ENCODE results near the gene VEZT.
A peak's percentile ranks its signal among the peaks of the same experiment; 100 is the strongest.

The VEZT gene

GRCh38 chr12:95202691-95203486, 14.7 kb upstream of the VEZT start:
- H3F3A ChIP-seq (ENCODE audit: control insufficient read depth, insufficient read depth) = peaks cover 63% of the 10 kb centered on the region
- H3K9me2 ChIP-seq (replicated peaks; ENCODE audit: control insufficient read depth, low read length) = no peaks in the 10 kb centered on the region
- peak overlapping the region; percentile 65 for H3K4me3 ChIP-seq (ENCODE audit: low read length)
- peaks cover 99% of the 10 kb centered on the region for H3K4me1 ChIP-seq (ENCODE audit: control insufficient read depth, low read length)
- peak overlapping the region; percentile 97 for H3K27ac ChIP-seq (ENCODE audit: low read depth, low read length)
- no peaks in the 10 kb centered on the region for H4K20me1 ChIP-seq (ENCODE audit: control insufficient read depth, insufficient read depth, low read depth, low read length)
- no peaks in the 10 kb centered on the region for H3K9me3 ChIP-seq (ENCODE audit: control insufficient read depth, insufficient read depth, low read length)
- TF ChIP-seq CTCF (IDR thresholded peaks at IDR 0.05; ENCODE audit: low read depth, low read length, poor library complexity, severe bottlenecking) = no peak
- no peak for TF ChIP-seq EZH2phosphoT487 (IDR thresholded peaks at IDR 0.05; ENCODE audit: borderline replicate concordance, low read length)
- no peaks in the 10 kb centered on the region for H3K27me3 ChIP-seq (ENCODE audit: control insufficient read depth, low read length)
- H3K36me3 ChIP-seq (ENCODE audit: control insufficient read depth, low read length) = peaks cover 76% of the 10 kb centered on the region
- H3K79me2 ChIP-seq (ENCODE audit: control insufficient read depth, low read length) = peaks cover 94% of the 10 kb centered on the region
- H3K4me2 ChIP-seq (ENCODE audit: low read length) = peak overlapping the region; percentile 86

GRCh38 chr12:95203487-95204030, 14.0 kb upstream of the VEZT start:
- H3K9me2 ChIP-seq (replicated peaks; ENCODE audit: control insufficient read depth, low read length) = no peaks in the 10 kb centered on the region
- peaks cover 100% of the 10 kb centered on the region for H3K79me2 ChIP-seq (ENCODE audit: control insufficient read depth, low read length)
- peaks cover 97% of the 10 kb centered on the region for H3K4me1 ChIP-seq (ENCODE audit: control insufficient read depth, low read length)
- no peak for TF ChIP-seq CTCF (IDR thresholded peaks at IDR 0.05; ENCODE audit: low read depth, low read length, poor library complexity, severe bottlenecking)
- TF ChIP-seq EZH2phosphoT487 (IDR thresholded peaks at IDR 0.05; ENCODE audit: borderline replicate concordance, low read length) = no peak
- no peaks in the 10 kb centered on the region for H3K27me3 ChIP-seq (ENCODE audit: control insufficient read depth, low read length)
- H3K36me3 ChIP-seq (ENCODE audit: control insufficient read depth, low read length) = peaks cover 81% of the 10 kb centered on the region
- peak overlapping the region; percentile 65 for H3K4me3 ChIP-seq (ENCODE audit: low read length)
- no peaks in the 10 kb centered on the region for H4K20me1 ChIP-seq (ENCODE audit: control insufficient read depth, insufficient read depth, low read depth, low read length)
- H3F3A ChIP-seq (ENCODE audit: control insufficient read depth, insufficient read depth) = peaks cover 57% of the 10 kb centered on the region
- H3K9me3 ChIP-seq (ENCODE audit: control insufficient read depth, insufficient read depth, low read length) = no peaks in the 10 kb centered on the region
- H3K27ac ChIP-seq (ENCODE audit: low read depth, low read length) = peak overlapping the region; percentile 97
- peak overlapping the region; percentile 86 for H3K4me2 ChIP-seq (ENCODE audit: low read length)

- peaks cover 97% of the 10 kb centered on the region for H3K4me1 ChIP-seq (ENCODE audit: control insufficient read depth, low read length)
- no peaks in the 10 kb centered on the region for H3K9me2 ChIP-seq (replicated peaks; ENCODE audit: control insufficient read depth, low read length)
- no peaks in the 10 kb centered on the region for H3K9me3 ChIP-seq (ENCODE audit: control insufficient read depth, insufficient read depth, low read length)
- no peaks in the 10 kb centered on the region for H4K20me1 ChIP-seq (ENCODE audit: control insufficient read depth, insufficient read depth, low read depth, low read length)
- H3K36me3 ChIP-seq (ENCODE audit: control insufficient read depth, low read length) = peaks cover 82% of the 10 kb centered on the region
- peaks cover 100% of the 10 kb centered on the region for H3K79me2 ChIP-seq (ENCODE audit: control insufficient read depth, low read length)
- peak overlapping the region; percentile 65 for H3K4me3 ChIP-seq (ENCODE audit: low read length)
- peak overlapping the region; percentile 97 for H3K27ac ChIP-seq (ENCODE audit: low read depth, low read length)
- peaks cover 50% of the 10 kb centered on the region for H3F3A ChIP-seq (ENCODE audit: control insufficient read depth, insufficient read depth)
- H3K27me3 ChIP-seq (ENCODE audit: control insufficient read depth, low read length) = no peaks in the 10 kb centered on the region
- TF ChIP-seq EZH2phosphoT487 (IDR thresholded peaks at IDR 0.05; ENCODE audit: borderline replicate concordance, low read length) (no peak), CTCF (IDR thresholded peaks at IDR 0.05; ENCODE audit: low read depth, low read length, poor library complexity, severe bottlenecking) (no peak)
- H3K4me2 ChIP-seq (ENCODE audit: low read length) = peak overlapping the region; percentile 86
These were observed 13.3 kb upstream of the VEZT start for GRCh38 chr12:95204141-95204866.

All from DOHH2 (cell line).